Neutrophil (primary cell): ENCODE measurements around the gene LRFN2.

Experiments
- H3K27ac ChIP-seq: fragments of 200-600 bp; sonication (generic); 2 replicates; pipeline ENCODE4 v1.5.1; 2016; ENCODE audit warnings: mild to moderate bottlenecking, moderate library complexity
- H3K27me3 ChIP-seq: fragments of 200-600 bp; sonication (generic); 2 replicates; pipeline ENCODE4 v1.6.0; 2016; ENCODE audit warnings: mild to moderate bottlenecking
- H3K36me3 ChIP-seq: fragments of 200-600 bp; sonication (generic); 2 replicates; pipeline ENCODE4 v1.5.1; 2017
- H3K4me1 ChIP-seq, 2 experiments: fragments of 200-600 bp in 1 of 2; sonication (generic) in 1 of 2; 1 replicate in 1 of 2; 2 replicates in 1 of 2; pipeline versions ENCODE4 v1.5.1 to v1.6.1; 2013 to 2016; ENCODE audit warnings: low read depth in 1 of 2, low read length in 1 of 2, mild to moderate bottlenecking in 1 of 2, moderate library complexity in 1 of 2; ENCODE audit not compliant: control insufficient read depth in 1 of 2, insufficient read depth in 1 of 2
- H3K4me3 ChIP-seq, 2 experiments: fragments of 200-600 bp in 1 of 2; sonication (generic) in 1 of 2; 1 replicate in 1 of 2; 2 replicates in 1 of 2; pipeline ENCODE4 v1.5.1; 2013 to 2016; ENCODE audit warnings: low read depth in 1 of 2, low read length in 1 of 2, mild to moderate bottlenecking in 1 of 2, moderate library complexity in 1 of 2
- H3K9me3 ChIP-seq: fragments of 200-600 bp; sonication (generic); 2 replicates; pipeline ENCODE4 v1.5.1; 2016
- CTCF ChIP-seq: fragments of 200-600 bp; sonication (generic); IDR thresholded peaks from 2 replicates; pipeline ENCODE4 v1.5.1; 2016; ENCODE audit warnings: antibody characterized with exemption

The LRFN2 gene

GRCh38 chr6:40392589-40392988, 194.6 kb downstream of the LRFN2 start:
- Histone ChIP-seq H3K9me3 (no peaks in the 10 kb centered on the region), H3K27me3 (peaks cover 13% of the 10 kb centered on the region), H3K27ac (no peak overlapping the region), H3K36me3 (no peaks in the 10 kb centered on the region), H3K4me1 (no peaks in the 10 kb centered on the region), H3K4me3 (no peak overlapping the region)
- no peak for TF ChIP-seq CTCF

GRCh38 chr6:40391851-40392517, 195.2 kb downstream of the LRFN2 start:
- Histone ChIP-seq H3K4me1 (no peaks in the 10 kb centered on the region), H3K27me3 (peaks cover 13% of the 10 kb centered on the region), H3K4me3 (no peak overlapping the region), H3K9me3 (no peaks in the 10 kb centered on the region), H3K27ac (no peak overlapping the region), H3K36me3 (no peaks in the 10 kb centered on the region)
- TF ChIP-seq CTCF = no peak

DNA sequence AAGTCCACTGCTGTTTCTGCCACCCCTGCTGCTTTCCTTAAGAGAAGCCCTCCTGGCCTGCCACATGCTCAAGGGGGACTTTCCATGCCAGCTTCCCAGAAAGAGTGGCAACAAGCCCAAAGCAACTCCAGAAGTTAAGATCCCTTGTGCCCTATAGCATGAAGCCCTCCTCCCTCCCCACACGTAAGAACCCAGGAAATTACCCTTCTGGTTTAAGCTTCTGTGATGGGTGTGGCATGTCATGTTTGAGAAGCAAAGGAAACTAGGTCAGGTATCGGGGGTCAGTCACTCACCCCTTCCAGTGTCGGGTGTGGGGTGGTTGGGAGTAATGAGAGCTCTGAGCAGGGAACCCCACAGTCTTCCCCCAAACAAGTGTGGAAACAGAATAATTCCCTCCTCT, 196.1 kb downstream of the LRFN2 start:
- Histone ChIP-seq H3K4me3 (no peak overlapping the region), H3K27ac (no peak overlapping the region), H3K27me3 (peaks cover 13% of the 10 kb centered on the region), H3K36me3 (no peaks in the 10 kb centered on the region), H3K4me1 (no peaks in the 10 kb centered on the region), H3K9me3 (no peaks in the 10 kb centered on the region)
- TF ChIP-seq CTCF = no peak

- no peaks in the 10 kb centered on the region for H3K36me3 ChIP-seq
- H3K27me3 ChIP-seq = peaks cover 13% of the 10 kb centered on the region
- H3K4me1 ChIP-seq = no peaks in the 10 kb centered on the region
- no peak for TF ChIP-seq CTCF
- H3K9me3 ChIP-seq = no peaks in the 10 kb centered on the region
- H3K27ac ChIP-seq = no peak overlapping the region
- H3K4me3 ChIP-seq = no peak overlapping the region
Observed at GRCh38 chr6:40390144-40390800, 196.9 kb downstream of the LRFN2 start.

- no peaks in the 10 kb centered on the region for H3K4me1 ChIP-seq
Observed at GRCh38 chr6:40389254-40389653, 197.9 kb downstream of the LRFN2 start.

More at GRCh38 chr6:40389254-40389653, 197.9 kb downstream of the LRFN2 start:
- no peaks in the 10 kb centered on the region for H3K36me3 ChIP-seq
- H3K27me3 ChIP-seq = peaks cover 13% of the 10 kb centered on the region
- no peaks in the 10 kb centered on the region for H3K9me3 ChIP-seq
- no peak overlapping the region for H3K4me3 ChIP-seq
- no peak overlapping the region for H3K27ac ChIP-seq
- TF ChIP-seq CTCF = no peak
